Uterus (tissue), 2 donors: ENCODE data around the gene ANO4.

ENCODE experiments used
- CTCF ChIP-seq, 4 experiments: fragments of 200-600 bp in 2 of 4; fragments of 450-650 bp in 2 of 4; sonication (generic) in 2 of 4; IDR thresholded peaks; one replicate each; pipeline ENCODE4 v1.5.1; 2016 to 2019; ENCODE audit warnings: antibody characterized with exemption in 4 of 4, mild to moderate bottlenecking in 2 of 4, moderate library complexity in 1 of 4
- POLR2A ChIP-seq, 2 donors: fragments of 450-650 bp; IDR thresholded peaks; one replicate each; pipeline ENCODE4 v1.6.1; 2016; ENCODE audit warnings: antibody characterized with exemption in 2 of 2, mild to moderate bottlenecking in 1 of 2, moderate library complexity in 1 of 2

GRCh38 chr12:100995201-100995600 is 200.6 kb downstream of the ANO4 start:
- no peak for TF ChIP-seq CTCF (IDR thresholded peaks at IDR 0.05)
- no peak for TF ChIP-seq POLR2A (IDR thresholded peaks at IDR 0.05)
